WTC11 (cell line): Measurements from ENCODE around the gene USP7. TPM values are rescaled to one million over a fixed set of nuclear protein-coding genes. Genes with fewer than 3 reads are reported as not detected.

ENCODE experiments used
- ATAC-seq: fragments of 200-7000 bp; cut with Tn5 transposase; 2 replicates; pipeline ENCODE4 v1.10.0; 2021; ENCODE audit warnings: mild to moderate bottlenecking, moderate library complexity
- CTCF ChIA-PET: fragments of 300-600 bp; sonication (Branson Sonifier 250); formaldehyde crosslinking; loops from one replicate; lab custom pipeline; 2021; ENCODE audit warnings: antibody characterized with exemption; lab: Charles Lee
- POLR2A ChIA-PET: fragments of 350-600 bp; sonication (Branson Sonifier 250); formaldehyde crosslinking; loops from one replicate; lab custom pipeline; 2021; ENCODE audit warnings: antibody characterized with exemption; lab: Charles Lee
- DNase-seq: peaks from one replicate; pipeline ENCODE4 v3.0.0; 2021; ENCODE audit warnings: low spot score
- H3K27ac Mint-ChIP-seq: 2 replicates; pipeline ENCODE4 v1.8.0; 2021; ENCODE audit warnings: mixed read lengths
- H3K27me3 Mint-ChIP-seq: 2 replicates; pipeline ENCODE4 v1.8.0; 2021; ENCODE audit warnings: low read depth, mild to moderate bottlenecking, moderate library complexity, mixed read lengths
- H3K36me3 Mint-ChIP-seq: 2 replicates; pipeline ENCODE4 v1.8.0; 2021; ENCODE audit warnings: mixed read lengths
- H3K4me1 Mint-ChIP-seq: 2 replicates; pipeline ENCODE4 v1.8.0; 2022; ENCODE audit warnings: mixed read lengths
- H3K4me3 Mint-ChIP-seq: 2 replicates; pipeline ENCODE4 v1.8.0; 2021; ENCODE audit warnings: mild to moderate bottlenecking, moderate library complexity, mixed read lengths
- H3K9me3 Mint-ChIP-seq: 2 replicates; pipeline ENCODE4 v1.8.0; 2021; ENCODE audit warnings: mixed read lengths
- ARID4B ChIP-seq: sonication (generic); formaldehyde crosslinking; IDR thresholded peaks from 2 replicates; pipeline ENCODE4 v1.8.0; 2023; ENCODE audit warnings: missing genetic modification reagents, mild to moderate bottlenecking, borderline replicate concordance
- CREM ChIP-seq: sonication (generic); formaldehyde crosslinking; IDR thresholded peaks from 2 replicates; pipeline ENCODE4 v1.8.1; 2022; ENCODE audit warnings: mild to moderate bottlenecking, missing genetic modification reagents, moderate library complexity
- FOXK1 ChIP-seq: sonication (generic); formaldehyde crosslinking; IDR thresholded peaks from 2 replicates; pipeline ENCODE4 v1.8.0; 2022; ENCODE audit warnings: mild to moderate bottlenecking, moderate library complexity, missing genetic modification reagents
- FOXP1 ChIP-seq: sonication (generic); formaldehyde crosslinking; IDR thresholded peaks from 2 replicates; pipeline ENCODE4 v1.8.0; 2022; ENCODE audit warnings: missing genetic modification reagents, mild to moderate bottlenecking, moderate library complexity, borderline replicate concordance
- GRHL2 ChIP-seq: fragments of 250-450 bp; sonication (Bioruptor Pico); IDR thresholded peaks from 2 replicates; pipeline ENCODE4 v1.8.0; 2022; ENCODE audit warnings: mild to moderate bottlenecking, moderate library complexity; ENCODE audit not compliant: insufficient replicate concordance, severe bottlenecking
- GTF2I ChIP-seq: fragments of 250-450 bp; sonication (Bioruptor Pico); conservative IDR thresholded peaks from 2 replicates; pipeline ENCODE4 v1.4.0; 2021; ENCODE audit warnings: mild to moderate bottlenecking
- HMGA2 ChIP-seq: fragments of 250-450 bp; sonication (Bioruptor Pico); IDR thresholded peaks from 2 replicates; pipeline ENCODE4 v1.4.0; 2021; ENCODE audit warnings: mild to moderate bottlenecking, moderate library complexity
- HMGXB4 ChIP-seq: sonication (generic); formaldehyde crosslinking; IDR thresholded peaks from 2 replicates; pipeline ENCODE4 v1.8.1; 2023; ENCODE audit warnings: mild to moderate bottlenecking, moderate library complexity, missing genetic modification reagents
- IRF2 ChIP-seq: sonication (generic); formaldehyde crosslinking; IDR thresholded peaks from 2 replicates; pipeline ENCODE4 v1.8.0; 2022; ENCODE audit warnings: low read depth, missing genetic modification reagents, borderline replicate concordance
- MAX ChIP-seq: sonication (generic); formaldehyde crosslinking; IDR thresholded peaks from 2 replicates; pipeline ENCODE4 v1.8.0; 2022; ENCODE audit warnings: mild to moderate bottlenecking, missing genetic modification reagents
- NFYB ChIP-seq: sonication (generic); formaldehyde crosslinking; conservative IDR thresholded peaks from 2 replicates; pipeline ENCODE4 v1.8.0; 2022; ENCODE audit warnings: low read depth, missing genetic modification reagents
- SMAD3 ChIP-seq: sonication (generic); formaldehyde crosslinking; IDR thresholded peaks from 2 replicates; pipeline ENCODE4 v1.8.0; 2022; ENCODE audit warnings: missing genetic modification reagents, mild to moderate bottlenecking, borderline replicate concordance
- SP1 ChIP-seq: sonication (generic); formaldehyde crosslinking; conservative IDR thresholded peaks from 2 replicates; pipeline ENCODE4 v1.8.1; 2022; ENCODE audit warnings: missing genetic modification reagents
- ZBTB21 ChIP-seq: sonication (generic); formaldehyde crosslinking; IDR thresholded peaks from 2 replicates; pipeline ENCODE4 v1.8.1; 2023; ENCODE audit warnings: mild to moderate bottlenecking, missing genetic modification reagents, borderline replicate concordance
- ZNF121 ChIP-seq: sonication (generic); formaldehyde crosslinking; IDR thresholded peaks from 2 replicates; pipeline ENCODE4 v1.8.0; 2023; ENCODE audit warnings: missing genetic modification reagents
- ZNF423 ChIP-seq: fragments of 250-450 bp; sonication (Bioruptor Pico); IDR thresholded peaks from 2 replicates; pipeline ENCODE4 v2.1.2; 2022; ENCODE audit warnings: mild to moderate bottlenecking, moderate library complexity
- ZNF671 ChIP-seq: fragments of 250-450 bp; sonication (Bioruptor Pico); IDR thresholded peaks from 2 replicates; pipeline ENCODE4 v1.8.0; 2021; ENCODE audit warnings: mild to moderate bottlenecking
- total RNA-seq: library from RNA; stranded (reverse); gene quantifications from 3 replicates; pipeline ENCODE4 v1.2.3, GENCODE V29; 2021
- TF ChIP-seq, protein P1 (sequence below): sonication (generic); formaldehyde crosslinking; IDR thresholded peaks from 2 replicates; pipeline ENCODE4 v1.8.0; 2022; ENCODE audit warnings: mild to moderate bottlenecking, missing genetic modification reagents
- TF ChIP-seq, protein P2 (sequence below): sonication (generic); formaldehyde crosslinking; conservative IDR thresholded peaks from 2 replicates; pipeline ENCODE4 v1.8.1; 2022; ENCODE audit warnings: mild to moderate bottlenecking, missing genetic modification reagents
- TF ChIP-seq, protein P3 (sequence below): fragments of 250-450 bp; sonication (Bioruptor Pico); IDR thresholded peaks from 2 replicates; pipeline ENCODE4 v1.9.0; 2021; ENCODE audit warnings: mild to moderate bottlenecking

The USP7 gene
- total RNA-seq, 1 experiment from 2014 or later: 211 TPM

DNA sequence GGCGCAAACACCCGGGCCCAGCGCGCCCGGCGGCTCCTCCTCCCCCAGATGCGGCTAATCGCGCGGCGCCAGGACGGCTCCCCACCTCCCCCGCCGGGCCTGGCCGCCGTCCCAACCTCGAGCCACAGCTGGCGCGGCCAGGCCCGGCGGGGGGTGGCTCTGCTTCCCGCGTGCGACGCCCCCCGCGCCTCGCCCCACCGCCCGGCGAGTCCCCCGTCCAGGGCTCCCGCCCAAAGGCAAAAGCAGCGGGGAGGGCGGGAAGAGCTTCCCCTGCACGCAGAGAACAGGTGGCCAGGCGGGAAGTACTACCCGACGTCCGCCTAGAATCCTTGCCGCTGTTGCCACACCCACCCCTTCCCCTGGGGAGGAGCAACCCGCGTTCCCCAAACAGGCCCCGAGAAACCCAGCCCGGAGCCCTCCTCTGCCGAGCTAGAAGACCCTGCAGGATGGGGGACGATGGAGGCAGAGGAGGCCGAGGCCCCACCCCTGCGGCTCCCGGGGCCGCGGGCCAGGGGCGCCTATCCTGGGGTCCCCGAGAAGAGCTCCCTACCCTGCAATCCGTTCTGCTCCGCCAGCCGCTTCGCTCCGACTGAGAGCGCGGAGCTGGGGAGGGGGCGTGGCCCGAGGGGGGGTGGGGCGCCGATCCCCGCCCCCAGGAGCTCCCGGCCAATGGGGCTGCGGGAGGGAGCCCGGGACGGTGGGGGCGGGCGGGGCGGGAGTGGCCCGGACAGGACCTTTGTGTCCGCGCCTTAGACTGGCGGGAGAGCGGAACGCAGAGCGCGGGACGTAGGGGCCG lies 95.1 kb downstream of the USP7 start, which contains the start of gene CARHSP1 (continued):
- TF ChIP-seq, protein P1, sequence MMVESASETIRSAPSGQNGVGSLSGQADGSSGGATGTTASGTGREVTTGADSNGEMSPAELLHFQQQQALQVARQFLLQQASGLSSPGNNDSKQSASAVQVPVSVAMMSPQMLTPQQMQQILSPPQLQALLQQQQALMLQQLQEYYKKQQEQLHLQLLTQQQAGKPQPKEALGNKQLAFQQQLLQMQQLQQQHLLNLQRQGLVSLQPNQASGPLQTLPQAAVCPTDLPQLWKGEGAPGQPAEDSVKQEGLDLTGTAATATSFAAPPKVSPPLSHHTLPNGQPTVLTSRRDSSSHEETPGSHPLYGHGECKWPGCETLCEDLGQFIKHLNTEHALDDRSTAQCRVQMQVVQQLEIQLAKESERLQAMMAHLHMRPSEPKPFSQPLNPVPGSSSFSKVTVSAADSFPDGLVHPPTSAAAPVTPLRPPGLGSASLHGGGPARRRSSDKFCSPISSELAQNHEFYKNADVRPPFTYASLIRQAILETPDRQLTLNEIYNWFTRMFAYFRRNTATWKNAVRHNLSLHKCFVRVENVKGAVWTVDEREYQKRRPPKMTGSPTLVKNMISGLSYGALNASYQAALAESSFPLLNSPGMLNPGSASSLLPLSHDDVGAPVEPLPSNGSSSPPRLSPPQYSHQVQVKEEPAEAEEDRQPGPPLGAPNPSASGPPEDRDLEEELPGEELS (CRISPR knock-in tag): 0 out of 2 replicates have a peak, but pooled peaks have one; percentile 33
- TF ChIP-seq GTF2I (CRISPR knock-in tag) (peak; percentile 58; the same call in 1 of the 2 replicates), FOXK1 (CRISPR knock-in tag) (peak; percentile 64; the same call in 1 of the 2 replicates), ZNF423 (CRISPR knock-in tag) (0 out of 2 replicates have a peak, but pooled peaks have one; percentile 21), FOXP1 (CRISPR knock-in tag) (peak; percentile 57; the same call in 1 of the 2 replicates), MAX (peak; percentile 19; the same call in 1 of the 2 replicates), ZNF671 (no peak), SP1 (CRISPR knock-in tag) (peak; percentile 55; the same call in 1 of the 2 replicates), HMGA2 (CRISPR knock-in tag) (0 out of 2 replicates have a peak, but pooled peaks have one; percentile 21), NFYB (CRISPR knock-in tag) (no peak), ARID4B (CRISPR knock-in tag) (peak; percentile 90; the same call in 1 of the 2 replicates), ZBTB21 (CRISPR knock-in tag) (no peak)
- TF ChIP-seq, all 79 proteins: peak for 13

DNA sequence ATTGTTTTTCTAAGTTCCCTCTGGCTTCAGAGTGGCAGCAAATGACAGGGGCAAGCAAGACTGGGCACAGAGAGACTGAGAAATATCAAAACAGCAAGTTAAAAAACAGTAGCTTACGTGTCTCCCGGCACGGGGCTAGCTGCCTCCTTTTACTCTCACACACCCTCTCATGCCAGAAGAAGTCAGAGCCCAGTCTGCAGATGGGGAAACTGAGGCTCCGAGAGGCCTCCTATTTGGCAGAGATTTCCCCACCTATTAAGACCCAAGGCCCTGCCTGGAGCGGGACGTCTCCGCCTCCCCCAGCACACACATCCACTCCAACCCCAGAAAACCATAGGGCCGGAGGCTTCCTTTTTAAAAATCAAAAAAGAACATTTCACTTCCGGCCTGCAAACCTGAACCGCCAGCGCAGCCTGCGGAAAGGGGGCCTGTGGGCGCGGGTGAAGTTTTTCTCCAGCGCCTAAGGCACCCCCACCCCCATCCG lies 95.7 kb downstream of the USP7 start:
- Mint-ChIP-seq H3K36me3 (no peaks in the 10 kb centered on the region), H3K4me1 (peaks cover 46% of the 10 kb centered on the region), H3K27me3 (no peaks in the 10 kb centered on the region), H3K9me3 (no peaks in the 10 kb centered on the region), H3K27ac (peak overlapping the region; percentile 86), H3K4me3 (peak overlapping the region; percentile 89)
- ATAC-seq (no peak), DNase-seq (no peak)
- ChIA-PET POLR2A (interaction anchor here (1.3 to 2.0 kb wide), 3 partner anchors 13 to 36 kb away, joined by 4 to 20 read pairs (median 10); no protein-coding TSS in a partner anchor), CTCF (interaction anchor here (0.9 to 5.8 kb wide), 9 partner anchors 12 to 267 kb away, joined by 3 to 58 read pairs (median 5); no protein-coding TSS in a partner anchor)
- TF ChIP-seq GTF2I (CRISPR knock-in tag) (no peak), SMAD3 (no peak), IRF2 (CRISPR knock-in tag) (no peak), HMGXB4 (CRISPR knock-in tag) (no peak), ZNF121 (CRISPR knock-in tag) (no peak), GRHL2 (no peak), CREM (CRISPR knock-in tag) (no peak)
- TF ChIP-seq, protein P1 (CRISPR knock-in tag): no peak
- TF ChIP-seq, protein P2, sequence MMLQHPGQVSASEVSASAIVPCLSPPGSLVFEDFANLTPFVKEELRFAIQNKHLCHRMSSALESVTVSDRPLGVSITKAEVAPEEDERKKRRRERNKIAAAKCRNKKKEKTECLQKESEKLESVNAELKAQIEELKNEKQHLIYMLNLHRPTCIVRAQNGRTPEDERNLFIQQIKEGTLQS (CRISPR knock-in tag): no peak
- TF ChIP-seq, protein P3, sequence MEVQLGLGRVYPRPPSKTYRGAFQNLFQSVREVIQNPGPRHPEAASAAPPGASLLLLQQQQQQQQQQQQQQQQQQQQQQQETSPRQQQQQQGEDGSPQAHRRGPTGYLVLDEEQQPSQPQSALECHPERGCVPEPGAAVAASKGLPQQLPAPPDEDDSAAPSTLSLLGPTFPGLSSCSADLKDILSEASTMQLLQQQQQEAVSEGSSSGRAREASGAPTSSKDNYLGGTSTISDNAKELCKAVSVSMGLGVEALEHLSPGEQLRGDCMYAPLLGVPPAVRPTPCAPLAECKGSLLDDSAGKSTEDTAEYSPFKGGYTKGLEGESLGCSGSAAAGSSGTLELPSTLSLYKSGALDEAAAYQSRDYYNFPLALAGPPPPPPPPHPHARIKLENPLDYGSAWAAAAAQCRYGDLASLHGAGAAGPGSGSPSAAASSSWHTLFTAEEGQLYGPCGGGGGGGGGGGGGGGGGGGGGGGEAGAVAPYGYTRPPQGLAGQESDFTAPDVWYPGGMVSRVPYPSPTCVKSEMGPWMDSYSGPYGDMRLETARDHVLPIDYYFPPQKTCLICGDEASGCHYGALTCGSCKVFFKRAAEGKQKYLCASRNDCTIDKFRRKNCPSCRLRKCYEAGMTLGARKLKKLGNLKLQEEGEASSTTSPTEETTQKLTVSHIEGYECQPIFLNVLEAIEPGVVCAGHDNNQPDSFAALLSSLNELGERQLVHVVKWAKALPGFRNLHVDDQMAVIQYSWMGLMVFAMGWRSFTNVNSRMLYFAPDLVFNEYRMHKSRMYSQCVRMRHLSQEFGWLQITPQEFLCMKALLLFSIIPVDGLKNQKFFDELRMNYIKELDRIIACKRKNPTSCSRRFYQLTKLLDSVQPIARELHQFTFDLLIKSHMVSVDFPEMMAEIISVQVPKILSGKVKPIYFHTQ (CRISPR knock-in tag): no peak
